A549 treated with CpdA at 1 μM for 4 hours (cell line): ENCODE data around the gene C22orf15. TPM values are rescaled to one million over a fixed set of nuclear protein-coding genes. Genes with fewer than 3 reads are reported as not detected.

Source experiments
- total RNA-seq: library from RNA; stranded (reverse); fragments of 200-300 nt; extraction: Qiagen RNA extraction; gene quantifications from 5 replicates; pipeline ENCODE4 v1.2.3, GENCODE V29; 2022; ENCODE audit warnings: low read depth

The C22orf15 gene
- not detected in 5 replicates for total RNA-seq

GRCh38 chr22:23762842-23763578 lies at the start of gene C22orf15:
TSS of gene C22orf15 (plus strand) at chr22:23762990. CDS start at chr22:23763307, 317 bp downstream.

GRCh38 chr22:23750714-23751440 lies 11.9 kb upstream of the C22orf15 start, which contains the start of gene ZNF70:
TSS of gene ZNF70 (minus strand) at chr22:23751112. CDS start at chr22:23745140, 5,972 bp downstream.

GRCh38 chr22:23754220-23754919 lies 8.4 kb upstream of the C22orf15 start, which contains the start of gene VPREB3:
TSS of gene VPREB3 (minus strand) at chr22:23754425. CDS start at chr22:23754363, 62 bp downstream.

GRCh38 chr22:23767673-23768548 lies 5.1 kb downstream of the C22orf15 start, which contains the start of gene CHCHD10:
TSS of gene CHCHD10 (minus strand) at chr22:23767972. CDS start at chr22:23767874, 98 bp downstream.

GRCh38 chr22:23772649-23773473 lies 10.1 kb downstream of the C22orf15 start, which contains the start of gene MMP11:
TSS of gene MMP11 (plus strand) at chr22:23772849. CDS start at chr22:23772871, 22 bp downstream.

GRCh38 chr22:23786752-23787599 lies 24.2 kb downstream of the C22orf15 start, which contains the start of gene SMARCB1:
TSS of gene SMARCB1 (plus strand) at chr22:23786966. CDS start at chr22:23787170, 204 bp downstream.

Other genes starting within 250 kb of the C22orf15 start
- gene IGLL1, start 182.7 kb upstream of the C22orf15 start, total RNA-seq = not detected in 5 replicates
- gene DRICH1, start 130.7 kb upstream of the C22orf15 start, total RNA-seq = 0.18 to 0.50 TPM (median 0.26 TPM) in 3 of 5 replicates, not detected in the others
- not detected in 5 replicates for gene RGL4, start 72.0 kb upstream of the C22orf15 start, total RNA-seq
- 0.86 to 1.2 TPM (median 1.0 TPM) in 5 replicates for gene ZNF70, start 11.9 kb upstream of the C22orf15 start, total RNA-seq
- 0.39 to 1.6 TPM (median 0.79 TPM) in 4 of 5 replicates, not detected in the other for gene VPREB3, start 8.6 kb upstream of the C22orf15 start, total RNA-seq
- 75.0 to 180 TPM (median 165 TPM) in 5 replicates for gene CHCHD10, start 5.0 kb downstream of the C22orf15 start, total RNA-seq
- gene MMP11, start 9.9 kb downstream of the C22orf15 start, total RNA-seq = 0.09 to 0.18 TPM (median 0.12 TPM) in 4 of 5 replicates, not detected in the other
- 51.1 to 56.6 TPM (median 55.8 TPM) in 5 replicates for gene SMARCB1, start 24.0 kb downstream of the C22orf15 start, total RNA-seq
- 0.22 to 0.64 TPM (median 0.52 TPM) in 5 replicates for gene DERL3, start 76.0 kb downstream of the C22orf15 start, total RNA-seq
- gene SLC2A11, start 94.9 kb downstream of the C22orf15 start, total RNA-seq = 7.6 to 9.9 TPM (median 9.5 TPM) in 5 replicates
- 464 to 961 TPM (median 856 TPM) in 5 replicates for gene MIF, start 131.4 kb downstream of the C22orf15 start, total RNA-seq
- gene GSTT2B, start 198.2 kb downstream of the C22orf15 start, total RNA-seq = 0.28 to 0.48 TPM (median 0.40 TPM) in 4 of 5 replicates, not detected in the other
- 1.5 to 2.0 TPM (median 1.8 TPM) in 5 replicates for gene DDTL, start 203.9 kb downstream of the C22orf15 start, total RNA-seq
- gene DDT, start 211.5 kb downstream of the C22orf15 start, total RNA-seq = 108 to 167 TPM (median 151 TPM) in 5 replicates
- not detected in 5 replicates for gene GSTT2, start 217.1 kb downstream of the C22orf15 start, total RNA-seq
- not detected in 5 replicates for gene GSTT4, start 242.5 kb downstream of the C22orf15 start, total RNA-seq
- 15.3 to 24.3 TPM (median 21.2 TPM) in 5 replicates for gene CABIN1, start 248.3 kb downstream of the C22orf15 start, total RNA-seq